Ovary (tissue), 3 donors: ENCODE data around the gene MEIOB.

Experiments used
- CTCF ChIP-seq, 3 donors: fragments of 450-650 bp in 2 of 3; fragments of 200-600 bp in 1 of 3; IDR thresholded peaks; one replicate each; pipeline versions ENCODE4 v1.5.1 to v1.8.0; 2016 to 2022; ENCODE audit warnings: antibody characterized with exemption in 3 of 3, mild to moderate bottlenecking in 1 of 3
- EP300 ChIP-seq: sonication (generic); formaldehyde crosslinking; IDR thresholded peaks from one replicate; pipeline ENCODE4 v1.6.1; 2017; ENCODE audit warnings: antibody characterized with exemption
- POLR2A ChIP-seq: fragments of 450-650 bp; IDR thresholded peaks from one replicate; pipeline ENCODE4 v1.6.1; 2017; ENCODE audit warnings: antibody characterized with exemption, mild to moderate bottlenecking, moderate library complexity
- donor health status: DM: no; HTN: no; CAD: no.

- no peak for TF ChIP-seq POLR2A
- no peak for TF ChIP-seq CTCF (IDR thresholded peaks at IDR 0.05)
- TF ChIP-seq EP300 = no peak
Observed at GRCh38 chr16:1817276-1817589, 54.7 kb downstream of the MEIOB start.
